HepG2 (cell line): ENCODE measurements around the gene ZNF442. TPM values are rescaled to one million over a fixed set of nuclear protein-coding genes. Genes with fewer than 3 reads are reported as not detected.

Experiments used
- ARNT2 ChIP-seq: sonication (generic); formaldehyde crosslinking; IDR thresholded peaks from 2 replicates; pipeline ENCODE4 v1.8.0; 2022; ENCODE audit warnings: mild to moderate bottlenecking, low read depth, missing genetic modification reagents, moderate library complexity
- BRF2 ChIP-seq: sonication (generic); formaldehyde crosslinking; IDR thresholded peaks from 2 replicates; pipeline ENCODE4 v1.8.1; 2022; ENCODE audit warnings: mild to moderate bottlenecking, missing genetic modification reagents
- ETV6 ChIP-seq: sonication (generic); formaldehyde crosslinking; conservative IDR thresholded peaks from 2 replicates; pipeline ENCODE4 v1.4.0; 2020; ENCODE audit warnings: missing genetic modification reagents
- GABPB1 ChIP-seq: IDR thresholded peaks from 2 replicates; pipeline ENCODE4 v1.6.1; 2016; ENCODE audit warnings: mild to moderate bottlenecking, missing genetic modification reagents, moderate library complexity, missing compliant biosample characterization
- GATA4 ChIP-seq: sonication (generic); IDR thresholded peaks from 2 replicates; pipeline ENCODE4 v1.6.1; 2016; ENCODE audit warnings: antibody characterized with exemption, low read depth, borderline replicate concordance
- HDAC2 ChIP-seq: sonication (generic); formaldehyde crosslinking; IDR thresholded peaks from 2 replicates; pipeline ENCODE4 v1.4.0; 2020; ENCODE audit warnings: missing genetic modification reagents
- HMGXB4 ChIP-seq, 2 experiments: sonication (generic) in 1 of 2; formaldehyde crosslinking in 1 of 2; IDR thresholded peaks; 2 replicates each; pipeline versions ENCODE4 v1.4.0 to v1.6.1; 2018 to 2020; ENCODE audit warnings: missing genetic modification reagents in 2 of 2, borderline replicate concordance in 1 of 2, low read depth in 1 of 2, mild to moderate bottlenecking in 1 of 2, missing biosample characterization in 1 of 2
- HOMEZ ChIP-seq: IDR thresholded peaks from 2 replicates; pipeline ENCODE4 v1.6.1; 2016; ENCODE audit warnings: low read depth
- KLF11 ChIP-seq: IDR thresholded peaks from 2 replicates; pipeline ENCODE4 v1.6.1; 2016; ENCODE audit warnings: missing compliant biosample characterization
- MEIS2 ChIP-seq: sonication (generic); formaldehyde crosslinking; IDR thresholded peaks from 2 replicates; pipeline ENCODE4 v1.9.0; 2021; ENCODE audit warnings: mild to moderate bottlenecking, missing genetic modification reagents
- NR2F6 ChIP-seq, 2 experiments: IDR thresholded peaks; 2 replicates each; pipeline ENCODE4 v1.6.1; 2016; ENCODE audit warnings: antibody characterized with exemption in 1 of 2, mild to moderate bottlenecking in 1 of 2
- POGZ ChIP-seq: sonication (generic); formaldehyde crosslinking; IDR thresholded peaks from 2 replicates; pipeline ENCODE4 v1.4.0; 2020; ENCODE audit warnings: mild to moderate bottlenecking, missing genetic modification reagents
- RBFOX2 ChIP-seq: fragments of 200-400 bp; formaldehyde crosslinking; IDR thresholded peaks from 2 replicates; pipeline ENCODE4 v1.6.1; 2017; ENCODE audit warnings: low read depth, mild to moderate bottlenecking, low read length
- SMAD3 ChIP-seq: sonication (generic); formaldehyde crosslinking; IDR thresholded peaks from 2 replicates; pipeline ENCODE4 v1.4.0; 2020; ENCODE audit warnings: missing genetic modification reagents
- SRY ChIP-seq: sonication (generic); formaldehyde crosslinking; IDR thresholded peaks from 2 replicates; pipeline ENCODE4 v1.8.0; 2022; ENCODE audit warnings: mild to moderate bottlenecking, missing genetic modification reagents
- STAG1 ChIP-seq: sonication (generic); formaldehyde crosslinking; IDR thresholded peaks from 2 replicates; pipeline ENCODE4 v1.4.0; 2020; ENCODE audit warnings: missing genetic modification reagents
- ZBTB7B ChIP-seq: sonication (generic); formaldehyde crosslinking; IDR thresholded peaks from 2 replicates; pipeline ENCODE4 v1.4.0; 2020; ENCODE audit warnings: missing genetic modification reagents
- ZNF280D ChIP-seq: sonication (generic); formaldehyde crosslinking; IDR thresholded peaks from 2 replicates; pipeline ENCODE4 v1.5.1; 2020; ENCODE audit warnings: mild to moderate bottlenecking, missing genetic modification reagents
- ZNF292 ChIP-seq: sonication (generic); formaldehyde crosslinking; IDR thresholded peaks from 2 replicates; pipeline ENCODE4 v1.8.1; 2022; ENCODE audit warnings: mild to moderate bottlenecking, low read depth, missing genetic modification reagents, borderline replicate concordance
- ZNF317 ChIP-seq: sonication (generic); formaldehyde crosslinking; IDR thresholded peaks from 2 replicates; pipeline ENCODE4 v1.5.0; 2020; ENCODE audit warnings: mild to moderate bottlenecking, missing genetic modification reagents
- ZNF709 ChIP-seq: sonication (generic); formaldehyde crosslinking; IDR thresholded peaks from 2 replicates; pipeline ENCODE4 v1.5.0; 2020; ENCODE audit warnings: mild to moderate bottlenecking, missing genetic modification reagents
- polyA plus RNA-seq, 8 experiments: library from polyadenylated mRNA; depleted of rRNA in 3 of 8; stranded (reverse) in 7 of 8; unstranded in 1 of 8; fragments of >200 nt; fragmentation: Illumina TruSeq in 4 of 8; extraction: Trizol in 4 of 8; gene quantifications; 2 replicates each; pipeline versions ENCODE4 v1.2.1 to v1.2.3, GENCODE V29; 2011 to 2016; ENCODE audit warnings: low read depth in 4 of 8, missing spikeins in 1 of 8, mixed read lengths in 1 of 8; ENCODE audit not compliant: insufficient read depth in 1 of 8
- total RNA-seq, 5 experiments: library from RNA; depleted of rRNA; stranded (reverse); fragments of >200 nt; fragmentation: Illumina TruSeq; extraction: Trizol; gene quantifications; 2 replicates each; pipeline ENCODE4 v1.2.3, GENCODE V29; 2016; ENCODE audit warnings: low read depth in 1 of 5

Gene ZNF442
- total and polyA plus RNA-seq, 2 of the 13 experiments (the other 11 are each of a cell fraction or from before 2014, with no cell fraction given) = 1.0 to 6.0 TPM

GRCh38 chr19:12365236-12366162 is at the start of gene ZNF442 (continued):
- TF ChIP-seq ZBTB7B (peak; percentile 90), ZNF709 (CRISPR knock-in tag) (peak; percentile 72; the same call in 1 of the 2 replicates), GABPB1 (peak; percentile 60), POGZ (CRISPR knock-in tag) (peak; percentile 77; the same call in 1 of the 2 replicates), NR2F6 (IDR thresholded peaks at IDR 0.05) (no peak; the same call in 1 of the 2 replicates), NR2F6 (CRISPR knock-in tag; IDR thresholded peaks at IDR 0.05) (peak; percentile 64), BRF2 (peak; percentile 67; the same call in 1 of the 2 replicates), HDAC2 (CRISPR knock-in tag) (peak; percentile 52; the same call in 1 of the 2 replicates), KLF11 (peak; percentile 80; the same call in 1 of the 2 replicates), SRY (CRISPR knock-in tag) (peak; percentile 53), ZNF317 (CRISPR knock-in tag) (no peak), ARNT2 (CRISPR knock-in tag) (peak; percentile 86; the same call in 1 of the 2 replicates), SMAD3 (CRISPR knock-in tag) (0 out of 2 replicates have a peak, but pooled peaks have one; percentile 37), ETV6 (CRISPR knock-in tag) (peak; percentile 36; the same call in 1 of the 2 replicates), HMGXB4 (CRISPR knock-in tag; IDR thresholded peaks at IDR 0.05; ENCODE audit: borderline replicate concordance in 1 of 2, low read depth in 1 of 2) (peak; percentile 77 to 91), MEIS2 (CRISPR knock-in tag) (peak; percentile 67), ZNF280D (CRISPR knock-in tag) (peak; percentile 59; the same call in 1 of the 2 replicates), RBFOX2 (peak; percentile 64), ZNF292 (peak; percentile 82), GATA4 (peak; percentile 46; the same call in 1 of the 2 replicates), STAG1 (CRISPR knock-in tag) (peak; percentile 79), HOMEZ (peak; percentile 75)
